Stimulated activated CD8-positive, alpha-beta memory T cell treated with anti-CD3 and anti-CD28 coated beads, Interleukin-15, amount 100 ng/mL, for 4 hours (primary cell): ENCODE data around the gene WDFY1.
"Not testable (repeated sequence)": the region's sequence is repeated elsewhere in the genome, so short reads cannot be mapped to it uniquely, and the experiment has no call there.

Source experiments
- DNase-seq, 2 donors: peaks; one replicate each; pipeline ENCODE4 v3.0.0-alpha.2; 2020; ENCODE audit warnings: low read depth in 2 of 2

WDFY1 gene

GRCh38 chr2:223957092-223957851 lies 12.1 kb upstream of the WDFY1 start, which contains the start of gene MRPL44:
Gene MRPL44, plus strand, starts transcription at chr2:223957463. Its CDS starts 10 bp downstream, at chr2:223957473.
- peak; percentile 91 to 93 for DNase-seq

- DNase-seq = no peak
Measured at GRCh38 chr2:223956300-223956699, 11.2 kb upstream of the WDFY1 start.

GRCh38 chr2:223954401-223954800 lies 9.3 kb upstream of the WDFY1 start:
- no peak for DNase-seq

DNA sequence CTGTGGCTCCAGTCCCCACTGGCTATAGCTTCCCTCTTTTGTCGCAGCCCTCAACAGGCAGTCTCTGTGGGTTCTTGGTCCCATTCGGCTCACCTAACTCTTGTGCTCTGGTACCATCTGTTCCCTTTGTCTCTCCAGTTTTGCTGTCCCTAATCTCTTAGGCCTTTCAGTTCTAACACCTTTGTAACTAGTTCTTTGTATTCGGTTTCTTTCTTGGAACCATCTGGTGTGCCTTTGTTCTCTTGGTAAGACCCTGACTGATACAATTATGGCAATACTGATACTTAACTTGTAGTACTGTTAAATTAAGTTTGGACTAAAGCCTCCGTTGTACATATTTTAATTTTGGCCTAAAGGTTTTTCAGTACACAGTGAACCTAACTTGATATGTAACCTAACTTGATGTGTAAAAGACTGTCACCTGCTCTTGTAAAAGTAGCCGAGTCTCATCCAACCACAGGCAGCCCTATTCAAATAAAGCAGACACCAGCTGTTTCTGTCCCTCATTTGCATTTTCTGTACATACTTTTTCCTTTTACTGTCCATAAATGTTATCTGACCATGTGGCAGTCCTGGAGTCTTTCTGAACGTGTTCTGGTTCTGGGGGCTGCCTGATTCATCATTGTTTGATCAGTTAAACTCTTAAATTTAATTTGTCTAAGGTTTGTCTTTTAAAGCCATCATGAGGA lies 7.3 kb upstream of the WDFY1 start:
- DNase-seq = no peak

- DNase-seq = no peak
Measured at GRCh38 chr2:223950448-223951347, 5.6 kb upstream of the WDFY1 start.

- no peak for DNase-seq
Measured at GRCh38 chr2:223949241-223949840, 4.2 kb upstream of the WDFY1 start.

- no peak for DNase-seq
Measured at GRCh38 chr2:223947711-223948205, 2.6 kb upstream of the WDFY1 start.

- DNase-seq = no peak
Measured at GRCh38 chr2:223945755-223946154, 620 bp upstream of the WDFY1 start.

DNA sequence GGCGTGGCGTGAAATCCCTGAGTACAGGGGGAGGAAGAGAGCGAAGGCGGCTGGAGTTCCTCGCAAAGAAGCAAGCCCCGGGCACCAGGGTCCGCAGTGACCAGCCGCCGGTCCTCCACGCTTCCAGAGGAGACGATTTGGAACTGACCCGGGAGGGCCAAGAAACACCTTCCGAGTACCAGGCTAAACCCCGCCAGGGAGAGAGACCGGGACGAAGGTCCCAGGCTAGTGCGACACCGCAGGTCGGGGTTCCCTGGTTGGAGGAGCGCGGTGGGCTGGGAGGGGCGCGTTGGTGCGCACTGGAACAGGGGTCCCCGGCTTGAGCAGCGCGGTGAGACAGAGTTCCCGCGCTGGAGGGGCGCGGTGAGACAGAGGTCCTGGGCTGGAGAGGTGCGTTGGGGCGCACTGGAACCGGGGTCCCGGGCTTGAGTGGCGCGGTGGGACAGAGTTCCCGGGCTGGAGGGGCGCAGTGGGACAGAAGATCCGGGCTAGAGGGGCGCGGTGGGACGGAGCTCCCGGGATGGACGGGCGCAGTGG lies 901 bp downstream of the WDFY1 start:
- DNase-seq = no peak

DNA sequence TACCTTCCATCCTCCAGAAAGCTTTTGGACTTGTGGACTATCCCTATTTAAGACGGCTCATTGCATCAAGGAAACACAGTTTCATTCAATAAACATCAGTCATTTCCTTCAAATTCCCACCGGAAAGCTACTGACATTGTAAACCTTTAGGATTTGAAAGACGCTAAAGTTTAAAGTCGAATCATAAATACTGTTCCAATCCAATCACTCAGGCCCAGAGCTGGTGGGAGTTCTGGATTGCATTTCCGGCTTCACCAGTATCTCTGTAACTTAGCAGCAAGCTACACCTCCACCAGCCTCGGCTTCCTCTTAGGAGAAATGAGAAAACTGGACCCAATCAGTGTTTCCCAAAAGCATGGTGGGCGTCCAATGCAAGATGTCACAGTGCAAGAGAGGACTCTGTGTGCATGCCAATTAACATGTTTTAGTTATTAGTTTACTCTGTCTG lies 1.6 kb downstream of the WDFY1 start:
- DNase-seq = no peak

DNA sequence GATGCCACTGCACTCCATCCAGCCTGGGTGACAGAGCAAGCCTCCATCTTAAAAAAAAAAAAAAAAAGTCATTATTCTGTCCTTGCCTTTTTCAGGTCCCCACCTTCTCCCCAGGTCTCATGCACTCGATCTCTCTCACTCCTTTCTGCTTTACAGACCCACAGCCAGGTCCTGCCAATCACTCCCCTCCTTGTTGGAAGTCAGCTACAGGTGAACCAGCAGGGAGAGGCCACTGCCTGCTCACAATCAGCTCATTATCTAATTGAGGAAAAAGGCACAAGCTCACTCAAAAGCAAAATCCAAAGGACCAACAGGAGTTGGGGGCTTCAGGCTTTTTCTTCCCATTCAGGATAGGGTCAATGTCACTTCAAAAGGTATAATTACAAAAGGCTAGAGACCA lies 2.0 kb downstream of the WDFY1 start:
- DNase-seq = no peak

- peak in 1 of 2 donors; percentile 58 for DNase-seq
Measured at GRCh38 chr2:223941579-223942277, 3.4 kb downstream of the WDFY1 start.

GRCh38 chr2:223939438-223939837 lies 5.7 kb downstream of the WDFY1 start:
- not testable (repeated sequence) for DNase-seq

DNA sequence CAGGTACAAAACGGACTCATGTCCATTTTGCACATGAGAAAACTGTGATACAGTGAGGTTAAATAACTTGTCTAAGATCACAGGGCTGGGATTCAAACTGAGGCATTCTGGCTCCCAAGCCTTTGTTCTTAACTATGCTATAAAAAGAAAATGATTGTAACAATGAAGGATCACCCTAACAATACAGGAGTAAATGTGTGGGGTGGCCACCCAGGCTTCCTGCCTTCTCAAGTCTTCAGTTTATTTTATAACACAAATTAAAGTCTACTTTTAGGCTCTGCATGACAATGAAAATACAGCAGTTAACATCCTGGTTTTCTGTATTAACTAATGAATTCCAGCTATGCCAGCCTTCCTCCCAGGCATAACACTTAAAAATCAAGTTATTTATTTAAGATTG lies 7.6 kb downstream of the WDFY1 start:
- no peak for DNase-seq

DNA sequence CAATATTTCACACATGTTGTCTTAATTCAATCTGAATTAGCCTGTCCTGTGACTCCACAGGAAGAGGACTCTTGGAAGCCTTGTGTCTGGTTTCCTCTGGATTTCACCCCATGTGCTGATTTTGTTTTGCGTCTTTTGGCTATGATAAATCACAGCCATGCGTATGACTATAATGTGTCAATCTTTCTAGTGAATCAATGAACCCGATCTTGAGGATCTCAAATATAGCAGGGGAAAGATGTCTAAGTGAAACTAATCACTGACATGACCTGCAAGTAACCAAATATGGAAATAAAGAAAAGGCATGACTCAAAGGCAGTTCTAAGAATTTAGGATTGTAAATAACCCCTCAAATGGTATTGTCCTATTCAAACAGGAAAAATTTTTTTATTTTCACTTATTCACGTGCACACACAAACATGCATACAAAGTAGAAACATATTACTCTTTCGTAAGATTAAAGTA lies 8.2 kb downstream of the WDFY1 start:
- no peak for DNase-seq

DNA sequence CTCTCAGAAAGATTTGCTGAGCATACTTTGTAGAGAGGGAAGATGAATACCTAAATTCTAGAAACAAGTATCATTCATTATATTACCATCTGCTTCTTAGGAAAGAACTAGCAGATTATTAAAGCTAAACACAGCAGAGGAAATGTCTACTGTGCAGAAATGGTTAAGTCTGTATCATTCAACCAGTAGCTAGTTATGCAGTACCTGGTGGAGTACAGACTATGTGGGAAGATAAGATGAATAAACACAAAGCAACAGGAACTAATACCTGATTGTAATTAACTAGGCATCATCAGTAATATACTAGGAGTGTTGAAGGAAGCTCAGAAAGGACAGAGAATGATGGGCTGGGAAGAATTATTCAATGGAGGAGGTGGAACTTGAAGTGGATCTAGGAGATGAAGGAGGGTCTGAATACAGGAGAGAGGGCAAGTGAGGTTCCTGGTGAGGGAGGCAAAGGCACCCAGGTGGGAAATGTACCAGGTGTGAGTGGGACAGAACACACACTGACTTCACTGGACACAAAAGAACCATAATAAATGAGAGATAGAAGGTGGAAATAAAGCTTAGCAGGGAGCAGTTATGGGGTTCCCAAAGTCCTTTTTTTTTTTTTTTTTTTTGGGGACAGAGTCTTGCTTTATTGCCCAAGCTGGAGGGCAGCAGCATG lies 9.5 kb downstream of the WDFY1 start:
- no peak for DNase-seq

DNA sequence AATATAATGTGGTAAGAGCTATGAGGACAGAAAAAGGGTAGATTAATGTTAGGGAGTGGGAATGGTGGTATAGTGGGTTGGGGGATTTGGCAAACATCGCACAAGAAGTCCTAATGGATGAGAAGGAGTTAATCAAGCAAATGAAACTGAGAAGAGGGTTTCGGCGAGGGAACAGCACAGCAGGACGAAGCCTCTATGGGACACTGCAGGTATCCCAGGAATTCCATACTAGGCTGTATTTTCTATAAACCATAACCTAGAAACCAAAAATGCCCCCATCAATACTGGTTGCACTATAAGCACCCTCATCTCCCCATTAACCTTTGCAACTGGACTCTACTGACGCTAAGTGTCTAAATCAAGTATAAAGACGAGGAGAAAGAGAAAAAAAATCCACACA lies 10.3 kb downstream of the WDFY1 start:
- no peak for DNase-seq

GRCh38 chr2:223932816-223933800 lies 12.0 kb downstream of the WDFY1 start:
- no peak for DNase-seq
